ACHN (cell line): ENCODE results near the gene CCNI2.

Source experiments
- DNase-seq: peaks from one replicate; pipeline ENCODE4 v3.0.0-alpha.2; 2015
- in situ Hi-C: cut with HindIII; loops from 2 replicates; pipeline ENCODE4 v1.10.0; 2017; ENCODE audit warnings: low sequenced_read_pairs, low pct_ligation_motif_present, low pct_unique_long_range_greater_than_20kb

The CCNI2 gene

DNA sequence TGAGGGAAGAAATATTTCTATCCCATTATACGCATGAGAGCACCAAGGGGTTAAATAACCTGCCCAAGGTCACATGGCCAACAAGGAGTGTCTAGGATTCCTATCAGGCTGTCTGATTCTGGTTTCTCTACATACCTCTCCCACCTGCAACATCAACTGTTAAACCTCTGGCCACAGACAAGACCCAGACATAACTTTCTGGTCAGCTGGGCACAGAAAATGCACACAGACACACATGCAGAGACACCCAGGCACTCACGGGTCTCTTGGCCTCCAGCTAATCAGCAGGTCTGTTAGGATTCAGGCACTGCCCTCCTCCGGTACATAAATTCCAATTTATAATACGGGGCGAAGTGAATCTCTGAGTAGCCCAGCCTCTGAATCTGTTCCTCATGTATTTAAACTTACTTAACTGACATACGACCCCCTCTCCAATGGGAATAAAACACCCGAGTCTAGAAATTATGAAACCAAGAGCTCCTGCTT is 28.3 kb downstream of the CCNI2 start:
- in situ Hi-C loops: no loop called here
- DNase-seq: peak; percentile 59

GRCh38 chr5:132776131-132776937 is 29.1 kb downstream of the CCNI2 start:
- in situ Hi-C loops: no loop called here
- peak; percentile 36 for DNase-seq

GRCh38 chr5:132776938-132777208 is 29.6 kb downstream of the CCNI2 start:
- DNase-seq: no peak
- in situ Hi-C loops: no loop called here

DNA sequence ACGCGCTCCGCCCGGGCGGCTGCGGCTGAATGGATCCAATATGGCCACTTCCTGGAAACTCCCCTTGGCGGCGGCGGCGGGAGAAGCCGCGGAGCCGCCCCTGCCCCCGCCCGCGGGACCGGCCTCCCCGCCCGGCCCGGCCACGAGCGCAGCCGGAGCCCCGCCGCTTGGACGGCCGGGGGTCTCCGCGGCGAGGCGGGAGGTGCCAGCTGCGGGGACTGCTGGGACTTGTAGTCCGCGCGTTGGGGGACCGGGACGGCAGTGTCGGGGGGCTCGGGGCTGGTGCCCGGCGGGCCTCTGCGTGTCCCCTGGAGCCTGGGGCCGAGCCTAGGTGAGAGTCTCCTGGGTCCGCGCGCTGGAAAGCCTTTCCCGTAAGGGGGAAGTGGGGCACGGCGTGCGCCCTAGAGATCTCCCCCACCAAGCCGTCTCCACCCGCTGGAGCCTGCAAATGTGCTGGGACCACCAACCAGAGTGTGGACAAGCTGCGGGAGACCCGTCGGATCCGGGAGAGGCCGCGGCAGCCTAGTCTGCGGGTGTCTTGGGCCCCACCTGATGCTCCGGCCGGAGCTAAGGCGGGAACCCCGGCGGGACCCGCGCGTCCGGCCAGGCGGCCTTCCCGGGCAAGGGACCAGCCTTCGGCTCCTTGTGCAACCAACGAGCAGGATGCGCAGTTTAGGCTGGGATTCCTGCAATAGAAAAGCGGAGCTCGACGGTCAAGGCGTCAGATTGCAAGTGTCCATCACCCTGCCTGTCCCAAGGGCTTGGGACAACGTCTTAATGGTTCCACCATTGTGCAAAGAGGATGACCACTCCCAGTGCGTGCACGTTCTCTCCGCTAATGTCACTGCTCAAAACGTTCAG is 30.2 kb downstream of the CCNI2 start, which contains the start of gene SEPTIN8:
Gene SEPTIN8, minus strand, starts transcription at position 31 of the 861 bp plus-strand sequence. CDS start 102 bp downstream, outside the sequence.
- DNase-seq: peak; percentile 42
- in situ Hi-C loops: no loop called here

GRCh38 chr5:132778129-132778528 is 30.9 kb downstream of the CCNI2 start:
- in situ Hi-C loops: no loop called here
- no peak for DNase-seq

- in situ Hi-C loops: no loop called here
- no peak for DNase-seq
Measured at GRCh38 chr5:132778856-132779255, 31.6 kb downstream of the CCNI2 start.

DNA sequence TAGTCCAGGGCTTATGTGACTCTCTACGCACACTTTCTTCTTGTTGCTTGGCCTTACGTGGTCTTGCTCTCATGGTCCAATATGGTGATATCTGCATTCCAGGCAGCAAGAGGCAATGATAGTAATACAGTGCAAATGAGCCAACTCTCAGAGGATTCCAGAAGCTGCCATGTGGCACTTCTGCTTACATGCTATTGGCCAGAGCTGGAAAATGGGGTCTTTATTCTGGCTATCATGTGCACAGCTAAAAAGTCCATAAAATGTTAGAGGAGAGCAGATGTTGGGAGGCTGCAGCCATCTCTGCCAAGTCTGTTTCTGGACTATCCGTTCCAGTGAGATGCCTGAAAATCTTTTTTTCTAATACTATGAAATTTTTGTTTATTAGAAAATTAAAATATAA is 32.7 kb downstream of the CCNI2 start:
- DNase-seq: no peak
- in situ Hi-C loops: no loop called here

- in situ Hi-C loops: no loop called here
- DNase-seq: no peak
Measured at GRCh38 chr5:132780577-132780976, 33.4 kb downstream of the CCNI2 start.

GRCh38 chr5:132781029-132781428 is 33.8 kb downstream of the CCNI2 start:
- DNase-seq: no peak

GRCh38 chr5:132782101-132782500 is 34.9 kb downstream of the CCNI2 start:
- in situ Hi-C loops: no loop called here
- peak; percentile 44 for DNase-seq

More at GRCh38 chr5:132781029-132781428, 33.8 kb downstream of the CCNI2 start:
- in situ Hi-C loops: no loop called here

DNA sequence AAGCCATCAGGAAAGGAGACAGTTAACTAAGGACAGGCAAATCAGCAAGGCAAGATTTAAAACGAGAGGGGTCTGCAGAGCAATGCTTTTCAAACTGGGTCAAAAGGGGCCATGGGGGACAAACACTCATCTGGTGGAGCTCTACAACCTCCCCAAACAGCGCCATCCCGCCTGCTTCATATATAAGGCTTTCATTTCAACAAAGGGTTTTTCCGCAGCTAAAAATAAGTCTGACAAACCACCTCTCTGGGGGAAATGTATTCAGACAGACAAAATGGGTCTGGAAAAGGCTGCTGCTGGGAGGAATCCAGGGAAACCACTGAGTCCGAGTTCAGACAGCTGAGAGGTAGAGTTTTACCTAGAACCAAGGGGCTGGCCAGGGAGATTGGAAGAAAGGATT is 38.1 kb downstream of the CCNI2 start:
- DNase-seq: no peak
- in situ Hi-C loops: no loop called here

DNA sequence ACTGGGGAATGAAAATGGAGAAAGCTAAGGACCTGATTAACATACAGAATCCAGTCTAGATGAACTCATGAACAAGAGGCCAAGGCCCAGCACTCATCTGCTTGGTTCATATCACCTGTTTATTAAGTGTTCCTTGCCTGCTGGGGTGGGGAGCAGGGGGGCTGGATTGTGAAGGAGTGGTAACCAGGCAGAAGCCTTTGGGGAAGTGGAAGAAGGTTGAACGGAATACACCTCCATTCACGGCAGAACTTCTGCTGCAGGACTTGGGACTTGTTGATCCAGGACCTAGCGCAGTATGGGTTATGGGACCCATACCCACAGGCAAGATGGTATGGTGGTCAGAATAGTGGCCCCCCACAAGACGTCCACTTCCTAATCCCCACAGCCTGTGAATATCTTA is 38.6 kb downstream of the CCNI2 start:
- in situ Hi-C loops: no loop called here
- DNase-seq: no peak

GRCh38 chr5:132787076-132787475 is 39.9 kb downstream of the CCNI2 start:
- in situ Hi-C loops: no loop called here
- no peak for DNase-seq

DNA sequence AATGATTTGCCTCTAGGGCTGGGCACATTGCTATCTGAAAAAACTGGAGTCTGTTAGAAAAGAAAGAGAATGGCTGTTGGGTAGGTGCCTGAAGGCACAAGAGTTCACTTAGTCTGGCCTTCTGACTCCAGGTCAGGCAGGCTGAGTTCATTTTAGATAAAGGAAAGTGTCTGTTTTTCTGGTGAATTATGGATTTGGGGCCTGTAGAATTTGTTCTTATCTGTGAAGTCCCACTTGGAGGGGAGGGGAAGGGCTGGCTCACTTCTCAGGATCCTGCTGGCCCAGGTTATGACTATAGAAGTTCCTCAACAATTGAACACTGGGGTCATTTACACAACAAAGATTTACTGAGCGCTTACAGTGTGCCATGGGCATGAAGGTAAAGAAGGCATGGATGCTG is 41.3 kb downstream of the CCNI2 start:
- no peak for DNase-seq

DNA sequence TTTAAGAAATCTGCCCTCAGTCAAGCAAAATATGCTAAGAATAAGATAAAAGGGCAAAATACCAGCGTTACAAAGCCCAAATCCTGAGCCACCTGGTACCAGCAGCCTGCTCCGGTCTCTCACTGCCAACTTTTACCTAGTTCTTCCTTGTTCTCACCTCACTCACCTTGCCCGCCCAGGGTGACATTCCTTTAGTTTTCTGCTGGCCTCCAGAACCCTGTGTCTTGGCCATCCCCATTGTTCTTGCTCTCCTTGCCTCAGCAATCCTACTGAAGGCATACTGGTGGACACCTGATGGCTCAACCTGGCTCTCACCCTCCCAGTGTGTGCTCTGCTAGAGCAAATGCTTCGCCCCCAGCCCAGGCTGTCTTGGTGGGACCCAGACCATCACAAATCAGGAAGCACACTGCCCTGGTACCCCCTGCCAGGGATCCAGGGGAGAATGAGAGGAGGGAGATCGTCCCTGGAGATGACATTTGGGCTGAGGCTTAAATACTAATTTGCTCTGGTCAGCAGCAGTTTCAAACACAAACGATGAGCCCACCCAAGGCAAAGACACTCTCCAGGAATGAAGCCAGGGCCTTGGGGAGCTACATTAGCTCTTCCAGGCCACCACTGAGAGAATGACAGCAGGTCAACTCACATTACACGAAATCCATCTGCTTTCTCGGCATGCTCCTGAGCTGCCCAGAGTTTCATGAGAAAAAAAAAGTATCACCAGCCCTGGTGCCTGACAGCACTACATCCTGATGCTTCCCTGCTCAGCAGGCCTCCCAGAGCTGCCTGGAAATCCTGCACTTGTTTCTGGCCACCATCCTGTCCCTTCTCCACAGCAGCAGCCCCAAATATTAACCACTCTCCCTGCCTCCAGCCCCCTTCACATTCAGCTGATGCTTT is 42.0 kb downstream of the CCNI2 start:
- in situ Hi-C loops: no loop called here
- DNase-seq: no peak

More for the DNA sequence above, 41.3 kb downstream of the CCNI2 start:
- in situ Hi-C loops: no loop called here

GRCh38 chr5:132790201-132790865 is 43.1 kb downstream of the CCNI2 start:
- in situ Hi-C loops: no loop called here
- no peak for DNase-seq

DNA sequence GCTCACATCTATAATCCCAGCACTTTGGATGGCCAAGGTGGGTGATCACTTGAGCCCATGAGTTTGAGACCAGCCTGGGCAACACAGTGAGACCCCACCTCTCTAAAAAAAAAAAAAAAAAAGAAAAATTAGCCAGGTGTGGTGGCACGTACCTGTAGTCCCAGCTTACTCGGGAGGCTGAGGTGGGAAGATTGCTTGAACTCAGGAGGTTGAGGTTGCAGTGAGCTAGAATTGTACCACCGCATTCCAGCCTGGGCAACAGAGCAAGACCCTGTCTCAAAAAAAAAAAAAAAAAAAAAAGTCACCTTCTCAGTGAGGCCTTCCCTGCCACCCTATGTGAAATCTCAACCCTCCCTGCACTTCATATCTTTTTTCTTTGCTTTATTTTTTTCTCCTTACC is 43.8 kb downstream of the CCNI2 start:
- in situ Hi-C loops: no loop called here
- DNase-seq: no peak

DNA sequence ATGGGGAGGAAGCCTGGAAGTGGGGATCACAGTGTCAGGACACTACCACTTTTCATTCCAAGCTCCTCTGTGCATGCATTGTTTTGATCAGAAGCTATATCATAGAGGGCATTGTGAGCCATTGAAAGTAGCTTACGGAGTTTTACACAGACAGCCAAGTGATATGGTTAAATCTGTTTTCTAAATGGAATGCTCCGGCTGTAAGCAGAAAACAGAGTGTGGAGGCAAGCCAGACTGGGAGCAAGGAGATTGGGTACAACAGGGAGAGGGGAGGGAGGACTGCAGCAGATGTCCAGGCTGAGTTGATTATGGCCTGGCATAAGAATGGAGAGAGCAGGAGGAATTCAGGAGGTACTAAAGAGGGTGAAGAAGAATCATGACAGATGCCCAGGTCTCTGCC is 50.4 kb downstream of the CCNI2 start:
- in situ Hi-C loops: no loop called here
- DNase-seq: no peak
